K562 (cell line): ENCODE results near the gene AEN. TPM values are rescaled to one million over a fixed set of nuclear protein-coding genes. Genes with fewer than 3 reads are reported as not detected.

Experiments
- CHAMP1 ChIP-seq: fragments of 450-650 bp; IDR thresholded peaks from 2 replicates; pipeline ENCODE4 v1.6.1; 2016; ENCODE audit warnings: mild to moderate bottlenecking
- FOXK2 ChIP-seq, 2 experiments: fragments of 450-650 bp; IDR thresholded peaks in 1 of 2; conservative IDR thresholded peaks in 1 of 2; 2 replicates each; pipeline ENCODE4 v1.6.1; 2016; ENCODE audit warnings: low read depth in 2 of 2, mild to moderate bottlenecking in 1 of 2
- JUND ChIP-seq, 2 experiments: IDR thresholded peaks; 2 replicates in 1 of 2; 3 replicates in 1 of 2; pipeline ENCODE4 v1.6.1; 2011; ENCODE audit warnings: borderline replicate concordance in 2 of 2, low read depth in 2 of 2, low read length in 2 of 2, improper control_type of control experiment in 1 of 2, missing biosample characterization in 1 of 2, missing genetic modification characterization in 1 of 2, missing genetic modification reagents in 1 of 2
- KAT2B ChIP-seq: IDR thresholded peaks from one replicate; pipeline ENCODE4 v1.6.1; 2012; ENCODE audit warnings: low read depth, mild to moderate bottlenecking, control low read depth, inconsistent platforms, low read length, moderate library complexity
- LCOR ChIP-seq: sonication (generic); formaldehyde crosslinking; IDR thresholded peaks from 2 replicates; pipeline ENCODE4 v1.8.0; 2022; ENCODE audit warnings: mild to moderate bottlenecking, missing genetic modification reagents
- WHSC1 ChIP-seq: IDR thresholded peaks from one replicate; pipeline ENCODE4 v1.6.1; 2012; ENCODE audit warnings: low read length, control low read depth, inconsistent platforms
- ZBTB12 ChIP-seq: fragments of 250-450 bp; sonication (Bioruptor Pico); IDR thresholded peaks from 2 replicates; pipeline ENCODE4 v1.4.0; 2020
- ZFX ChIP-seq: sonication (generic); formaldehyde crosslinking; IDR thresholded peaks from 2 replicates; pipeline ENCODE4 v1.8.0; 2022; ENCODE audit warnings: mild to moderate bottlenecking, missing genetic modification reagents, moderate library complexity
- ZNF224 ChIP-seq: sonication (generic); formaldehyde crosslinking; IDR thresholded peaks from 2 replicates; pipeline ENCODE4 v1.8.0; 2022; ENCODE audit warnings: mild to moderate bottlenecking, missing genetic modification reagents
- ZNF280A ChIP-seq: fragments of 450-650 bp; IDR thresholded peaks from 2 replicates; pipeline ENCODE4 v1.6.1; 2018; ENCODE audit warnings: mild to moderate bottlenecking, low read depth; ENCODE audit not compliant: partially characterized antibody
- ZNF436 ChIP-seq: fragments of 250-450, 450-650 bp; sonication (Bioruptor Pico); formaldehyde crosslinking; IDR thresholded peaks from 2 replicates; pipeline ENCODE4 v1.7.0; 2020; ENCODE audit warnings: mild to moderate bottlenecking
- polyA plus RNA-seq, 8 experiments: library from polyadenylated mRNA; depleted of rRNA in 4 of 8; stranded (reverse) in 5 of 8; unstranded in 3 of 8; fragments of >200 nt; fragmentation: Nextera tagmentation in 2 of 8; fragmentation: Illumina TruSeq in 1 of 8; extraction: Ambion mirVana in 2 of 8; extraction: Trizol in 1 of 8; gene quantifications; 2 replicates each; pipeline versions ENCODE4 v1.2.1 to v1.2.3, GENCODE V29; 2011 to 2014; ENCODE audit warnings: inconsistent platforms in 1 of 8, missing spikeins in 1 of 8
- total RNA-seq, 7 experiments: library from RNA; depleted of rRNA in 6 of 7; stranded (reverse); fragments of >200 nt in 6 of 7; fragmentation: Illumina TruSeq in 2 of 7; extraction: Trizol in 2 of 7; gene quantifications; 2 replicates each; pipeline versions ENCODE4 v1.2.1 to v1.2.3, GENCODE V29; 2011 to 2021; ENCODE audit warnings: low replicate concordance in 1 of 7
- TF ChIP-seq, protein P1 (sequence below): fragments of 450-650 bp; formaldehyde crosslinking; IDR thresholded peaks from 2 replicates; pipeline ENCODE4 v1.4.0; 2022; ENCODE audit warnings: missing genetic modification characterization
- TF ChIP-seq, protein P2 (sequence below): sonication (generic); formaldehyde crosslinking; IDR thresholded peaks from 2 replicates; pipeline ENCODE4 v1.5.0; 2020; ENCODE audit warnings: missing genetic modification reagents
- TF ChIP-seq, protein P3 (sequence below): fragments of 450-650 bp; IDR thresholded peaks from 2 replicates; pipeline ENCODE4 v1.6.1; 2017; ENCODE audit warnings: antibody characterized with exemption, mild to moderate bottlenecking

Gene AEN
- total and polyA plus RNA-seq, 9 of the 15 experiments (the other 6 are each of a cell fraction or from before 2014, with no cell fraction given) = 9.0 to 51.0 (median 32.8) TPM

- TF ChIP-seq, protein P1, sequence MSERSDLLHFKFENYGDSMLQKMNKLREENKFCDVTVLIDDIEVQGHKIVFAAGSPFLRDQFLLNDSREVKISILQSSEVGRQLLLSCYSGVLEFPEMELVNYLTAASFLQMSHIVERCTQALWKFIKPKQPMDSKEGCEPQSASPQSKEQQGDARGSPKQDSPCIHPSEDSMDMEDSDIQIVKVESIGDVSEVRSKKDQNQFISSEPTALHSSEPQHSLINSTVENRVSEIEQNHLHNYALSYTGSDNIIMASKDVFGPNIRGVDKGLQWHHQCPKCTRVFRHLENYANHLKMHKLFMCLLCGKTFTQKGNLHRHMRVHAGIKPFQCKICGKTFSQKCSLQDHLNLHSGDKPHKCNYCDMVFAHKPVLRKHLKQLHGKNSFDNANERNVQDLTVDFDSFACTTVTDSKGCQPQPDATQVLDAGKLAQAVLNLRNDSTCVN = no peak
- TF ChIP-seq ZNF224 (CRISPR knock-in tag) (no peak; the same call in 1 of the 2 replicates), ZNF436 (CRISPR knock-in tag) (no peak), FOXK2 (conservative IDR thresholded peaks at IDR 0.05 in 1 of 2, IDR thresholded peaks at IDR 0.05 in 1 of 2; ENCODE audit: low read depth in 2 of 2) (no peak), LCOR (peak; percentile 16; the same call in 1 of the 2 replicates), WHSC1 (no peak), JUND (IDR thresholded peaks at IDR 0.05; ENCODE audit: borderline replicate concordance, low read depth, low read length) (peak; percentile 13; the same call in 1 of the 2 replicates), JUND (tag; IDR thresholded peaks at IDR 0.05; ENCODE audit: borderline replicate concordance, low read depth, low read length) (peak; percentile 33; the same call in 1 of the 3 replicates), CHAMP1 (no peak), ZNF280A (no peak), ZFX (peak; percentile 83), KAT2B (no peak), ZBTB12 (CRISPR knock-in tag) (no peak)
- TF ChIP-seq, protein P2, sequence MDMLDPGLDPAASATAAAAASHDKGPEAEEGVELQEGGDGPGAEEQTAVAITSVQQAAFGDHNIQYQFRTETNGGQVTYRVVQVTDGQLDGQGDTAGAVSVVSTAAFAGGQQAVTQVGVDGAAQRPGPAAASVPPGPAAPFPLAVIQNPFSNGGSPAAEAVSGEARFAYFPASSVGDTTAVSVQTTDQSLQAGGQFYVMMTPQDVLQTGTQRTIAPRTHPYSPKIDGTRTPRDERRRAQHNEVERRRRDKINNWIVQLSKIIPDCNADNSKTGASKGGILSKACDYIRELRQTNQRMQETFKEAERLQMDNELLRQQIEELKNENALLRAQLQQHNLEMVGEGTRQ (CRISPR knock-in tag) = peak; percentile 65
- TF ChIP-seq, protein P3, sequence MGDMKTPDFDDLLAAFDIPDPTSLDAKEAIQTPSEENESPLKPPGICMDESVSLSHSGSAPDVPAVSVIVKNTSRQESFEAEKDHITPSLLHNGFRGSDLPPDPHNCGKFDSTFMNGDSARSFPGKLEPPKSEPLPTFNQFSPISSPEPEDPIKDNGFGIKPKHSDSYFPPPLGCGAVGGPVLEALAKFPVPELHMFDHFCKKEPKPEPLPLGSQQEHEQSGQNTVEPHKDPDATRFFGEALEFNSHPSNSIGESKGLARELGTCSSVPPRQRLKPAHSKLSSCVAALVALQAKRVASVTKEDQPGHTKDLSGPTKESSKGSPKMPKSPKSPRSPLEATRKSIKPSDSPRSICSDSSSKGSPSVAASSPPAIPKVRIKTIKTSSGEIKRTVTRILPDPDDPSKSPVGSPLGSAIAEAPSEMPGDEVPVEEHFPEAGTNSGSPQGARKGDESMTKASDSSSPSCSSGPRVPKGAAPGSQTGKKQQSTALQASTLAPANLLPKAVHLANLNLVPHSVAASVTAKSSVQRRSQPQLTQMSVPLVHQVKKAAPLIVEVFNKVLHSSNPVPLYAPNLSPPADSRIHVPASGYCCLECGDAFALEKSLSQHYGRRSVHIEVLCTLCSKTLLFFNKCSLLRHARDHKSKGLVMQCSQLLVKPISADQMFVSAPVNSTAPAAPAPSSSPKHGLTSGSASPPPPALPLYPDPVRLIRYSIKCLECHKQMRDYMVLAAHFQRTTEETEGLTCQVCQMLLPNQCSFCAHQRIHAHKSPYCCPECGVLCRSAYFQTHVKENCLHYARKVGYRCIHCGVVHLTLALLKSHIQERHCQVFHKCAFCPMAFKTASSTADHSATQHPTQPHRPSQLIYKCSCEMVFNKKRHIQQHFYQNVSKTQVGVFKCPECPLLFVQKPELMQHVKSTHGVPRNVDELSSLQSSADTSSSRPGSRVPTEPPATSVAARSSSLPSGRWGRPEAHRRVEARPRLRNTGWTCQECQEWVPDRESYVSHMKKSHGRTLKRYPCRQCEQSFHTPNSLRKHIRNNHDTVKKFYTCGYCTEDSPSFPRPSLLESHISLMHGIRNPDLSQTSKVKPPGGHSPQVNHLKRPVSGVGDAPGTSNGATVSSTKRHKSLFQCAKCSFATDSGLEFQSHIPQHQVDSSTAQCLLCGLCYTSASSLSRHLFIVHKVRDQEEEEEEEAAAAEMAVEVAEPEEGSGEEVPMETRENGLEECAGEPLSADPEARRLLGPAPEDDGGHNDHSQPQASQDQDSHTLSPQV = 0 out of 2 replicates have a peak, but pooled peaks have one; percentile 51
These were observed at the start of gene AEN (continued) for GRCh38 chr15:88620995-88621772.
